ENCODE data around the gene TRRAP. TPM values are rescaled to one million over a fixed set of nuclear protein-coding genes. Genes with fewer than 3 reads are reported as not detected.

The TRRAP gene
- total RNA-seq, 1 donor from 2014 or later: 39.3 TPM

DNA sequence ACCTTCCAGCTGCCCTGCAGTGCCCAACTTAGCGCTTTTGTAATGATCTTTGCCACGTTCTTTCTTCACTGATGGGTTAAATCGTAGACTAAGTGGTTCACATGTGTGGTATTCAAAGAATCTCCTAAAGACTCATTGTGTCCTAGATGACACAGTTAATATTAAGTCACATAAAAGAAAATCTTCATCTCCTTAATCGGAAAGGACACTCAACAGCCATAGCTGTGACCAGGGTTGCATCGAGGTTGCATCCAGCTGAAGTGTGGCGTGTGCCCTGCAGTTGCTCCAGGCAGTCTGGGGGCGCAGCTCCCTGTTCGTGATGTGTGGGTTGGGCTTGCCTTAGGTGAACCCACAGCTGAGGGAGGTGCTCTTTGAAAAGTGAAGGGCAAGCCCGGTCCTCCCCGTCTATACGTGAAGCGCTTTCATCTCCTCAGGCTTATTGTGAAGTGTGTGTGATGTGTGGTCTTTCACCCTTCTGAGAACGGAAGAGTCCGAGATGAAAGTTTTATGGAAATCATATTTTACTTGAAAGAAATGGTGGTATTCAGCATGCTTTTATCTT lies 122.7 kb downstream of the TRRAP start:
- DNase-seq (ENCODE audit: extremely low spot score in 2 of 2): no peak
- no peaks in the 10 kb centered on the region for H3K27me3 ChIP-seq
- H3K4me3 ChIP-seq: no peak overlapping the region
- no peaks in the 10 kb centered on the region for H3K4me1 ChIP-seq
- intact Hi-C loops (cut with DNase I): no loop called here
- H3K36me3 ChIP-seq: peaks cover 0 to 55% of the 10 kb centered on the region in 2 donors
- no peaks in the 10 kb centered on the region for H3K9me3 ChIP-seq
- no peak overlapping the region for H3K27ac ChIP-seq
- TF ChIP-seq POLR2AphosphoS5 (IDR thresholded peaks at IDR 0.05; ENCODE audit: insufficient read depth in 1 of 2, low read depth in 1 of 2): no peak
- no peak for TF ChIP-seq POLR2A (IDR thresholded peaks at IDR 0.05)
- no peak for TF ChIP-seq CTCF (IDR thresholded peaks at IDR 0.05)

- Histone ChIP-seq H3K9me3 (no peaks in the 10 kb centered on the region), H3K27me3 (no peaks in the 10 kb centered on the region), H3K4me3 (no peak overlapping the region), H3K36me3 (peaks cover 0 to 54% of the 10 kb centered on the region in 2 donors), H3K4me1 (no peaks in the 10 kb centered on the region), H3K27ac (no peak overlapping the region)
- intact Hi-C loops (cut with DNase I): no loop called here
- TF ChIP-seq POLR2AphosphoS5 (IDR thresholded peaks at IDR 0.05; ENCODE audit: insufficient read depth in 1 of 2, low read depth in 1 of 2): no peak
- no peak for TF ChIP-seq POLR2A (IDR thresholded peaks at IDR 0.05)
- TF ChIP-seq CTCF (IDR thresholded peaks at IDR 0.05): no peak
- no peak for DNase-seq (ENCODE audit: extremely low spot score in 2 of 2)
These were observed 123.3 kb downstream of the TRRAP start for GRCh38 chr7:99001482-99002147.

DNA sequence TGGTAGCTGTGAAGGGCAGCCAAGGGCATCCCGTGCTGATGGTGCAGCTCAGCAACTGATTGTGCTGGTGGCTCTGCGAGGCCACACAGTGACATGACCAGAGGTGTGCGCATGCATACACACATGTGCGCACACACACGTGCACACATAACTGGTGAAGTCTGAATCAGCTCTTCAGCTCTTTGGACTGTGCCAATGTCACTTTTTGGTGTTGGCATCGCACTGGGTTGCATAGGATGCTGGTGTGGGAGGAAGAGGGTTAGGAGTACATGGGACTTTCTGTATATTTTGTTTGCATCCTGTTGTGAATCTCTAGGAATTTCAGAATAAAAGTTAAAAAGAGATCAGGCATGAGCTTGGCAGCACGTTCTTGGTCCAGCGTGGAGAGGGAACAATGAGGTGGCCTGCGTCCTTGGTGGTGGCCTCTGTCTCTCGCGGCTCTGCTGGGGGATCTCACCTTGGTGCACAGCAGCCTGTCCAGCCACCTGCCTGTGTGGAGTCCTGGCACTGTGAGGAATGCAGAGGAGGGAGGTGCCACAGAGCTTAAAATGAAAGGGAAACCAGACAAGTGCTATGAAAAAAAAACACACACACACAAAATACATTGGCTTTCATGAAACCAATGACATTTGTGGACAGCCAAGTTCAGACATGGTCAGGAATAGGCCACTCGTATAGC lies 124.0 kb downstream of the TRRAP start:
- intact Hi-C loops (cut with DNase I): no loop called here
- H3K27ac ChIP-seq: no peak overlapping the region
- no peaks in the 10 kb centered on the region for H3K9me3 ChIP-seq
- no peaks in the 10 kb centered on the region for H3K27me3 ChIP-seq
- DNase-seq (ENCODE audit: extremely low spot score in 2 of 2): no peak
- TF ChIP-seq POLR2A (IDR thresholded peaks at IDR 0.05) (no peak), CTCF (IDR thresholded peaks at IDR 0.05) (no peak), POLR2AphosphoS5 (IDR thresholded peaks at IDR 0.05; ENCODE audit: insufficient read depth in 1 of 2, low read depth in 1 of 2) (no peak)
- H3K4me1 ChIP-seq: no peaks in the 10 kb centered on the region
- no peak overlapping the region for H3K4me3 ChIP-seq
- peaks cover 0 to 60% of the 10 kb centered on the region in 2 donors for H3K36me3 ChIP-seq

DNA sequence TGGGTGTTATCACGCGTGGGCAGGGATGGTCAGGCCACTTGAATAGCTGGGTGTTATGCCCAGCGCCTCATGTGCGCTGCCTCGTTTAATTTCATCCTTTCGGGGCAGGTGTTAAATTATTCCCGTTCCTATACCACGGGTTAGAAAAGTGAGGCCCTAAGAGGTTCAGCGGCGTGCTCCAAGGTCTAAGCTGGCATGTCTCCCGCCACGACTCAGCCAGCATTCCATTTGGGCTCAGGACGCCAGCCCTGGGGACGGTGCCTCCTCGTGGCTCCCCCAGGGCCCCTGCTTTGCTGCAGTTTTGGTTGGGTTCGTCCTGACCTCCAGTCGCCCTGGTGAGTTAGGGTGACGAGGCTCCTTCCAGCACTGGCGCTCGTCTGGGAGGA lies 124.5 kb downstream of the TRRAP start:
- H3K4me3 ChIP-seq: no peak overlapping the region
- no peaks in the 10 kb centered on the region for H3K9me3 ChIP-seq
- TF ChIP-seq CTCF (IDR thresholded peaks at IDR 0.05) (no peak), POLR2AphosphoS5 (IDR thresholded peaks at IDR 0.05; ENCODE audit: insufficient read depth in 1 of 2, low read depth in 1 of 2) (no peak), POLR2A (IDR thresholded peaks at IDR 0.05) (no peak)
- peaks cover 0 to 57% of the 10 kb centered on the region in 2 donors for H3K36me3 ChIP-seq
- intact Hi-C loops (cut with DNase I): no loop called here
- no peak overlapping the region for H3K27ac ChIP-seq
- DNase-seq (ENCODE audit: extremely low spot score in 2 of 2): no peak
- no peaks in the 10 kb centered on the region for H3K4me1 ChIP-seq
- no peaks in the 10 kb centered on the region for H3K27me3 ChIP-seq

- Histone ChIP-seq H3K9me3 (no peaks in the 10 kb centered on the region), H3K36me3 (peaks cover 0 to 57% of the 10 kb centered on the region in 2 donors), H3K27ac (no peak overlapping the region), H3K27me3 (no peaks in the 10 kb centered on the region), H3K4me1 (no peaks in the 10 kb centered on the region), H3K4me3 (no peak overlapping the region)
- TF ChIP-seq POLR2A (IDR thresholded peaks at IDR 0.05): no peak
- no peak for TF ChIP-seq CTCF (IDR thresholded peaks at IDR 0.05)
- TF ChIP-seq POLR2AphosphoS5 (IDR thresholded peaks at IDR 0.05; ENCODE audit: insufficient read depth in 1 of 2, low read depth in 1 of 2): no peak
- DNase-seq (ENCODE audit: extremely low spot score in 2 of 2): no peak
- intact Hi-C loops (cut with DNase I): no loop called here
These were observed 125.1 kb downstream of the TRRAP start for GRCh38 chr7:99003419-99003818.

Measured in vagina (tissue), 2 donors.